SHP77 treated with DMSO at 0.1 percent for 48 hours (cell line): ENCODE data around the gene TCEAL3.
"Not testable (repeated sequence)": the region's sequence is repeated elsewhere in the genome, so short reads cannot be mapped to it uniquely, and the experiment has no call there.

Experiments used
- DNase-seq: peaks from one replicate; lab custom pipeline; 2025; lab: John Stamatoyannopoulos, UW

TCEAL3 gene

DNA sequence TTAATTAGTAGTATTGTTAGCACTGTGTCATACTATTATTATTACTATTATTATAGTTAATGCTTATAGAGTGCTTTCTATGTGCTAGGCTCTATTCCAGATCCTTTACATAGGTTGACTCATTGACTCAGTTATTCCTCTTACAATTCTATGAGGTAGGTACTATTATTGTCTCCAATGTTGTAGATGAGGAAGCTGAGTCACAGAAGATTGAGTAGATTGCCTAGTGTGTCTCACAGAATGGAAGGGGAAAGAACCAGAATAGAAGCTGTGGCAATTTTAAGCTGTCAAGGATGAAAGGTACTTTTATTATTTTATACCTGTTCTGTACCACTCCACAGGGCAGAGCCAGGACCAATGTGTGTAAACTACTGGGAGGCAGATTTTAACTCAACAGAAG, 19.1 kb downstream of the TCEAL3 start:
- no peak for DNase-seq

DNA sequence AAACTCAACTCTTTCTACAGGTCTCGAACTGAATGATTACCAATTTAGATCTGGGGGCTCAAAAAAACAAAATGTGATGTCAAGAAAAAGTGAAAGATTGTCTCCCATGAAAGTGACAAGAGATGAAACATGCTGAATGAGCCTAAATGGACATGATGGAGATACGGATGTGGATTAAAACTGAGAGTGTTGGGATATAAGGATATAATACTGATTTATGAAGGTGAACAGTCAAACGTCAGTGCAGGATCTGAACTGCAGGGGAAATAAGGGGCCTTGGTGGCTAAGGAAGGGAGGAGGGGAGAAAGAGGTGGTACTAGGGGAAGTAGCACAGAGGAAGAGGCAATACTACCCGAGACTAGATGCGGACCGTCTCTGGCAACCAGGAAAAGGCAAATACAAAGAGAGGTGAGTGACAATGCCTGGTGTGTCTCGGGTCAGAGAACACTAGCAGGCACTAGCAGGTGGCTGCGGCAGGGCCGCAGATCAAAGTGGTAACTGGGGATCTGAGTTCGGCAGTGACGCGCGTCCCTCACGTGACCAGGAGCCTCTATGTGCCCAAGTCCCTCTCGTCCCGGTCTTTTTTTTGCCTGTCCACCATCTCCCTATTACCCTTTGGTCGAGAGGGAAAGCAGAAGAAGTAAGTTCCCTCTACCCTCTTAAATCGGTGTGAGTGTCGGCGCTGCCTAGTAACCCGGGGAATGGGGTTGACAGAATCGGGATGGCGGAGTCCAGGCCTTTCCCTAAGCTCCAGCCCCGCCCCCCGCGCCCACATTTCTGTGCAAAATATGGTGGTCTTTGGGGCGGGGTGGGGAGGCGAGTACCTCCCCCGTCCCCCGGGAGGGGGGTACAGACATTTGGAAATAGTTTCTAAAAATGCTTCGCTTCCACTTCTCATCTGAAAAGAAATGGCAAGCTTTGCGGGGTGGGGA, 20.9 kb downstream of the TCEAL3 start, which contains the start of gene TCEAL1:
TCEAL1 (plus strand) TSS at position 590 of the 932 bp plus-strand sequence. CDS start 942 bp downstream, outside the sequence.
- DNase-seq = peak; percentile 16

DNA sequence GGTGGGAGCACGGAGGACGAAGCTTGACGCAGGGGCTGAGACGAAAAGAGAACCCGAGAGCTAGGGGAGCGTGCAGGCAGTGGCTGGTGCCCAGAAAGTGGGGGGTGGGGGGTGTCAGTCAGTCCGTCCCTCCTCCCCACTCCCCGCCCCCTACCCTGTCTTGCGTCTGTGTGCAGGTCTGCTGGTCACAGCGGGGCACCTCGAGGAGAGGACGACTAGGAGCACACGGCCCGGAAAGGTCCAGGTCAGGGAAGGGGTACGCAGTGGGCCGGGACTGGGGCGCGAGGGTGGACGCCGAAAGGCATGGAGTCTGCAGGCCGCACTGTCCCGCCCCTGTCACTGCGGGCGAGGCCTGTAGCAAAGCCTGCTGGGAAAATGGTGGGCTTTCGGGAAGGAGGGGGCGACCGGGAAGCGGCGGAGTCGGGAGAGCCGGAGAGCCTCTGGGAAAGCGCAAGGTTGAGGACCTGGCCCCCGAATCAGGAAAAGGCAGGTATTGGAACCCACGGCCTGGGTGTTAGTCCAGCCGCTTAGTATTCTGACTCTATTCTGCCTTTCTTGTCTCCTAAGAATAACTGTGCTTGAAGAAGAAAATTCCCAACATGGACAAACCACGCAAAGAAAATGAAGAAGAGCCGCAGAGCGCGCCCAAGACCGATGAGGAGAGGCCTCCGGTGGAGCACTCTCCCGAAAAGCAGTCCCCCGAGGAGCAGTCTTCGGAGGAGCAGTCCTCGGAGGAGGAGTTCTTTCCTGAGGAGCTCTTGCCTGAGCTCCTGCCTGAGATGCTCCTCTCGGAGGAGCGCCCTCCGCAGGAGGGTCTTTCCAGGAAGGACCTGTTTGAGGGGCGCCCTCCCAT, 21.8 kb downstream of the TCEAL3 start:
- peak; percentile 21 for DNase-seq

DNA sequence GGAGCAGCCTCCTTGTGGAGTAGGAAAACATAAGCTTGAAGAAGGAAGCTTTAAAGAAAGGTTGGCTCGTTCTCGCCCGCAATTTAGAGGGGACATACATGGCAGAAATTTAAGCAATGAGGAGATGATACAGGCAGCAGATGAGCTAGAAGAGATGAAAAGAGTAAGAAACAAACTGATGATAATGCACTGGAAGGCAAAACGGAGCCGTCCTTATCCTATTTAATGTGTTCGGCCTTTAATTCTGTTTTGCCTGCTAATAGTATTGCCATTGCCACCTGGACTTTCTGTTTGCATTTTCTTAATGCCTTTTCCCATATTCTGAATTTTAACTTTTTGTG, 22.4 kb downstream of the TCEAL3 start:
- no peak for DNase-seq

DNA sequence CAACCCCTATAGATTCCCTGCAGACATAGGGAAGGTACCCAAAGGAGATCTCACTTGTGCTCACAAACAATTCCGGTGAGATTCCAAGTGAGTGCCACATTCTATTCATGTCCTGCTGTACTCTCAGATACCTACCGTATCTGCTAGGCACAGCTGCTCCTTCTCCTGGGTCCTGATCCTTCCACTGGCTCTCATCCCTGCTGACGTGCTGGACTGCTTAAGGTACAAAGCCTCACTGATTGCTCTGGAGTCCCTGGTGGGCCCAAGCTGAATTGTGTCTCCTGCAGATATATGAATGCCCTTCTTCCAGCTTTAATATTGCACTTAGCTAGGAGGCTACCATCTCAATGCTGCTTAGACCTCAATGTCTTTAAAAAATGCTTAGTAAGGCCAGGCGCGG, 23.4 kb downstream of the TCEAL3 start:
- DNase-seq = no peak

DNA sequence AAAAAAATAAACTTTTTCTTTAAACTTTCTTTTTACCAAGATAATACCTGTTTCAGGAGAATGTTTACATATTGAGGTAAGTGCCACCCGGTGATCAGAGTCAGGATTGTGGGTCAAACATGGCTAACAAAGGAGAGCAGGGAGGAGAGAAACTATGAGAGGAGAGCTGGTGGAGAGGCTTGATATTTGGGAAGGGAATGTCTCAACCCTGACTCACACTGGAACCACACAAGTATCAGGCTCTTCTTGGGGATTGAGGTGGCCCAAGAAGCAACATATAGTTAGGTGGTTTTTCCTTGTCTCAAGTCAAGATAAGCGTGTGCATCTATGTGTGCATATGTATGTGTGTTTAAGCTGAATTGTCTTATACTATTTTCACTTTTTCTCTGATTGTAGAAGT, 27.7 kb downstream of the TCEAL3 start:
- no peak for DNase-seq

DNA sequence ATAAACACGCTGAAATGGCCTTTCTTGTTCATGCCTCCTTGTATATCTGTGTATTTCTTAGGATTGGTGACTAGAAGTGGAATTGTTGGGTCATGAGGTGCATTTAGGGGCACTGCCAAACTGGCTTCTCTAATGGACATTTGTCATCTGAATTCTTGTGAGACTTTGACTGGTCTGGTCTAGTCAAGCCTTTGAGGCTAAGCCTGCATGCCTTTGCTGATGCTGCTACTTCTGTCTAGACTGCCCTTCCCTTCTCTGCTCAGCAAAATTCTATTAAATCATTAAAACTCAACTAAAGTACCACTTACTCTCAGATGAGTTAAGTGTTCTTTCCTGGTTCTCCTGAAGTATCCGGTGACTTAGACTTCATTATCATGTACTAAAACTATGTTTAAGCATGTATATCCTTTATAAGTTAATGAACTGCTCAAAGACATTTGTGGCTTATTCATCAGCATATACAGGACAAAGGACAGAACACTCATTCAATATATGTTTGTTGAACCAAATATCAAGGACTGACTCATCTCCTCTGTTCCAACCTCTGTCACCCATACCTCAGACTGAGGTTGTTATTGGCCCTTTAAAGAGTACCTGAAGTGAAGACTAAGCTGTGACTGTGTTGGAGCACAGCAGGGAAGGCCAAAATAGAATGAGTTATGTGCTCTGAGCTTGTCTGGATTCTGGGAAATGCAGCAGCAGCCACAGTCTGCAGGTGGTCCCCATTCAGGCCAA, 30.0 kb downstream of the TCEAL3 start:
- DNase-seq = no peak

DNA sequence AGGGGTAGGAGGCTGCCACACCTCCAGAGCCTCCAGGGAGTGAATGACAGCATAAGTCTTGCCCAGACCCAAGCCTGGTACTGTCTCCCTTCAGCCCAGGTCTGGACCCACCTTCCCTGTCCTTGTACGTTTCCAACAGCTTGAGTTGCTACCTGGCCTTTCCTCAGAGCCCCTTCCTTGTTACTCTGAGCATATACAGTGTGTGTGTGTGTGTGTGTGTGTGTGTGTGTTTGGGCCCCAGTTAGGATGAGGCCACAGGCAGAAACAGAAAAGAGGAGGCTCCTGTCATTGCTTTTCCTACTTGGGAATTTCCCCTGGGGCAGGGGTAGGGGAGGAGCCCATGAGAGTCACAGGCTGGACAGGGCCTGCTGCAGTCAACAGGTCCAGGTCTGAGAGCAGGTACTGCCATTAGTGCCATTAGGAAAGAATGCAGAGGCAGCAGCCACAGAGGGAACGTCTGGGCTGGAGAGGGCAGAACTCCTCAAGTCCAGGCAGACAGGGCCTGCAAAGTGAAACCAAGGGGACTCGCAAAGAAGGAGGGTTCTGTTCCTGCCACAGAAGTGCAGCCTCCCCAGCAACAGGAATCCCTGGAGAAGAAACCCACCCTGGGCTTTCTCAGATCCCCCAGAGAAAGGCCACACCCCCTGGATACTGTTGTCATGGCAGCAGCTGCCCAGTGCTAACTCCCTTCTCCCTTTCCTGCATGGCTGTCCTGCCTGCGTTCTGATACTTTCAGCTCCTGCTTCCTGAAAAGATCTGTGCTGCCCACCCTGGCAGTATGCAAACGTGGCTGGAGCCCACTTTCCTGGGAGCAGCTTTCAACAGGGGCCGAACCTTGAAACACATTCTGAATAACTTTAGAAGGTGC, 30.9 kb downstream of the TCEAL3 start:
- DNase-seq = not testable (repeated sequence)

DNA sequence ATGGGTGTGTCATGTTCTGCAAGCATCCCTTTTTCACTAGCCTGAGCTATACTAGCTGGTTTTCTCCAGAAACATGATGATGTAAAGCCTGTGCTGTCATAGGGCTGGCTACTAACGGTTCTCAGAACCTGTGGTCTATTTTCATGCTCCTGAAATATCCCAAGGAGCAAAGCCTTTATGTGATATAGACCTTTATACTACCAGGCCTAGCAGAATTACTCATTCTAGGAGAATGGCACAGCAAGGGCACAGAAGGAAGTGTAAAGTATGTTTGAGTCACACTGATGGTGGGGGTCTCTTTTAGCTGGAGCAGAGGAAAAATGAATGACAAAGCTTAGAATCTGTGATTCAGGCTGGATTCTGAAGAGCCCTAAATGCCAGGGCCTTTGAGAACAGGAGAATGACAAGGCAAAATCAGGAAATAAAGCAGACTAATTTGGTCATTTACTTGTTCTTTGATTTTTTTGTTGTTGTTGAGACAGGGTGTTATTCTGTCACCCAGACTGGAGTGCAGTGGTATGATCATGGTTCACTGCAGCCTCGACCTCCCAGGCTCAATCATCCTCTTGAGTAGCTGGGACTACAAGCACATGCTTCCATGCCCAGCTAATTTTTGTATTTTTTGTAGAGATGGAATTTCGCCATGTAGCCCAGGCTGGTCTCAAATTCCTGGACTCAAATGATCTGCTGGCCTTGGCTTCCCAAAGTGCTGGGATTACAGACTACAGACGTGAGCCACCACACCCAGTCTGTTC, 32.8 kb downstream of the TCEAL3 start:
- DNase-seq = no peak

DNA sequence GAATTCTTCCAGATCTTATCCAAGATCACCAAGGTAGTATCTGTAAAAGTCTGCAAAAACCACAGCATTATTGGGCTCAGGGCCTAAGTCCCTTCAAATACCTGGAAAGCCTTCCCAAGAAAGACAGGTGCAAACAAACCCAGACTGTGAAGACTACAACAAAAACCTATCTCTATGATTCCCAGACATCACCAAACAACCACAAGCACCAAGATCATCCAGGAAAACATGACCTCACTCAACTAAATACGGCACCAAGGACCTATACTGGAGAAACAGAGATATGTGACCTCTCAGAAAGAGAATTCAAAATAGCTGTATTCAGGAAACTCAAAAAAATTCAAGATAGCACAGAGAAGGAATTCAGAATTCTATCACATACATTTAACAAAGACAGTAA, 36.4 kb downstream of the TCEAL3 start:
- DNase-seq = no peak

DNA sequence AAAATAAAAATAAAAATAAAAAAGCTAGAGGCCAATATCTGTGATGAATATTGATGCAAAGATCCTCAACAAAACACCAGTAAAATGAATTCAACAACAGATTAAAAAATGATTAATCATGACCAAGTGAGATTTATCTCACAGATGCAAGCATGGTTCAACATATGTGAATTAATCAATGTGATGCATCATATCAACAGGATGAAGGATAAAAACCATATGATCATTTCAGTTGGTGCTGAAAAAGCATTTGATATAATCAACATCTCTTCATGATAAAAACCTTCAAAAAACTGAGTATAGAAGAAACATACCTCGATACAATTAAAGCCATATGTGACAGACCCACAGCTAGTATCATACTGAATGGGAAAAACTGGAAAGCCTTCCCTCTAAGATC, 39.9 kb downstream of the TCEAL3 start:
- no peak for DNase-seq

DNA sequence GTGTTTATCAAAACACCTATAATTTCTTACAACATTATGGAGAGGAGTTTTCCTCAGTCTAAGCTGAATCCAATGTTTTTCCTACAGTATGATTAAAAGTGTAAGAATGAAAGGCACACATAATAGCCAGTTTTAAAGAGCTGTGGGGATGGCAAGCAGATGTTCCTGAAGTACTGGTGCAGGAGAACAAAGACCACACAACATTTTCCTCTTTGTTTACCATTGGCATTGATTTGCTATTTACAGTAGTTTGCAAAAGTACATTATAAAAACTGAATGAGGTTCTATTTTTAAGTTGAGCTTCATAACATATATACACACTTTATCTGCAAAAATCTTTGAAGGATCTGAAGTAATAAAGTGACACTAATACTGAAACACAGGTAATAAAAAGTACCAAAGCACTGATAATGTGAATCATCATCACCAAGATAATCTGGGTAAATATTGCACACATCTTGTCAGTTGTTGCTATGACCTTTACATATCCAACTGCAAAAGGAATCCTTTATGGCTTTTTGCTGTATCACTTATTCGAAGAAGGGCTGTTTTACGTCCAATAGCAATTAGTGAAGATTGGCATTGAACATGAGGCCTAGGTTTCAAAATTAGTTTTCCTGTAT, 43.5 kb downstream of the TCEAL3 start:
- no peak for DNase-seq

DNA sequence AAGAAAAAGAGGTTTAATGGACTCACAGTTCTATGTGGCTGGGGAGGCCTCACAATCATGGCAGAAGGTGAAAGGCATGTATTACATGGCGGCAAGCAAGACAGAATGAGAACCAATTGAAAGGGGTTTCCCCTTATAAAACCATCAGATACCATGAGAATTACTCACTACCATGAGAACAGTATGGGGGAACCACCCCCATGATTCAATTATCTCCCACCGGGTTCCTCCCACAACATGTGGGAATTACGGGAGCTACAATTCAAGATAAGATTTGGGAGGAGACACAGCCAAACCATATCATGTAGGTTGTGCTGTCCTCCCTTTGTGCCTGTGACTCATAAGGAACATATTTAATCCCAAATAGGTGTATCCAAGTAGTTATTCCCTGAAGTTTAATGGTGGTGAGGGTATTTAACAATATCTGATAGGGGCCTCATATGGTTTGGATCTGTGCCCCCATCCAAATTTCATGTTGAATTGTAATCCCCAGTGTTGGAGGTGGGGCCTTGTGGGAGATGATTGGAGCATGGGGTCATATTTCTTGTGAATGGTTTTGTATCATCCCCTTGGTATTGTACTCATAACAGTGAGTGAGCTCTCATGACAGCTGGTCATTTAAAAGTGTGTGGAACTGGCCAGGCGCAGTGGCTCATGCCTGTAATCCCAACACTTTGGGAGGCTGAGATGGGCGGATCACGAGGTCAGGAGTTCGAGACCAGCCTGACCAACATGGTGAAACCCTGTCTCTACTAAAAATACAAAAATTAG, 47.7 kb downstream of the TCEAL3 start:
- DNase-seq = not testable (repeated sequence)

DNA sequence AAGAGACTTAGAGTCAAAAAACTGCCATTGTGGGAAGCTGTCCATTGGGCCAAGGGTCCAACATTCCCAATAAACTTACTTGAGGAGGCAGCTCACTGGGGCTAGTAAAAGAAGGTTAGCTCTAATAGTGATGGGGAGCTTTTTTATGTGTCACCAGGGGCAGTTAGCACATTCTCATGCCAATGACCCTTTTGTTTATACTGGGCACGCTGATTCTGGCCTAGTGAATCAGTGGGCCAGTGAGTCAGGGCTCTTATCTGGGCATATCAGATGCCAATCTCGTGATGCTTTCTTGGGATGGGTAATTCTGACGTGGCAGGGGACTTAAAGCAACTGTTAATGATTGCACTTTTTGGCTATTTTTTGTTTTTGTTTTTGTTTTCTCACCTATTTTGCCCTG, 48.9 kb downstream of the TCEAL3 start:
- DNase-seq = no peak

DNA sequence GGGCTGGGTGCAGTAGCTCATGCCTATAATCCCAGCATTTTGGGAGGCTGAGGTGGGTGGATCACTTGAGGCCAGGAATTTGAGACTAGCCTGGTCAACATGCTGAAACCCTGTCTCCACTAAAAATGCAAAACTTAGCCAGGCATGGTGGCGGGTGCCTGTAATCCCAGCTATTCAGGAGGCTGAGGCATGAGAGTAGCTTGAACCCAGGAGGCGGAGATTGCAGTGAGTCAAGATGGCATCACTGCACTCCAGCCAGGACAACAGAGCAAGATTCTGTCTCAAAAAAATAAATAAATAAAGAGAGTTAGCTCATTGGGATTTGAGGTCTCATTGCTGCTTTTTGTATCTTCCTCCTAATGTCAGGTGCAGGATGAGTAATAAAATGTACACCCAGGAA, 49.3 kb downstream of the TCEAL3 start:
- not testable (repeated sequence) for DNase-seq

DNA sequence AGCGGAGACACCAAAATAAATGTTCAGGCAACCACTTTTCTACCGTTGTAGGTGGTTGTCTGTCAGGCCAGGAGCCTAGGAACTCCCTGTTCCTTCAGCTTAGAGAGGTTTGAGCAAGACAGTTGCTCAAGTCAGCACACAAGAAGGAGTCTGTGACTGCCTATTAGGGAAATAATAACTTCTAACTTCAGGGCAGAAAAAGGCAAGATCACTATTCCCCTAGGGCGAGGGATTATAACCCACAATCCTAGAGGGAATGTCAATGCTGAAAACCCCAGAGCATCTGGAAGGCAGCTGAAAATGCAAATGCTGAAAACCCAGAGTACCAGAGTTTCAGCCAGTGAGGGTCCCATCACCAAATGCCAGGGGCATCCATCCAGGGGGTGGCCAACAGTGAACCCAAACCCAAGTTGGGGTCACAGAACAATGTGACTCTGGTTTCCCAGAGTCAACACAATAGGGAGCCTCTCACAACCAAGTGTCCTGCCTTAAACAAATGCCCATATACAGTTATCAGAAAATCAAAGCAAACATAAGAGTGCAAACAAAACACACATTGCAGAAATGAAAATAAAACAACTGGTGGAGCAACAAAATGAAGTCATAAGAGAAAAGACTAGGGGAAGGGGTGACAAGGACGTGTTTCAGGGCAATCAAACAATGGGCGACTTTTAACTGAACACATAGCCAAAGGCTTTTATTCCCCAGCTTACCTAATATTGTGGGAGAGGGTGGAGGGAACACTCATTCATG, 51.1 kb downstream of the TCEAL3 start:
- no peak for DNase-seq

DNA sequence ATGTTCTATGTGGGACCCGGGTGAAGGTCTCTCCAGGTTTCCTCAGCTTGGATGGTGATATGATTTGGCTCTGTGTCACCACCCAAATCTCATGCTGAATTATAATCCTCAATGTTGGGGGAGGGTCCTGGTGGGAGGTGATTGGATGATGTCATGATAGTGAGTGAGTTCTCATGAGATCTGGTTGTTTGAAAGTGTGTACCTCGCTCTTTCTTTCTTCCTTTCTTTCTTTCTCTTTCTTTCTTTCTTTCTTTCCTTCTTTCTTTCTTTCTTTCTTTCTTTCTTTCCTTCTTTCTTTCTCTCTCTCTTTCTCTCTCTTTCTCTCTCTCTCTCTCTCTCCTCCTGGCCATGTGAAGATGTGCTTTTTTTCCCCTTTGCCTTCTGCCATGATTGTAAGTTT, 51.7 kb downstream of the TCEAL3 start:
- DNase-seq = not testable (repeated sequence)
